ENCODE measurements around the gene STPG2.

GRCh38 chr4:98093662-98094061 is 49.6 kb downstream of the STPG2 start:
- TF ChIP-seq GATA3 (IDR thresholded peaks at IDR 0.05; ENCODE audit: low read depth, low read length) (no peak), GATA2 (IDR thresholded peaks at IDR 0.05; ENCODE audit: low read depth, low read length) (no peak)

All from SH-SY5Y (cell line).